NOMO-1 treated with DMSO at 0.1 percent for 48 hours (cell line): Measurements from ENCODE around the gene TRIP6.
"Not testable (repeated sequence)": the region's sequence is repeated elsewhere in the genome, so short reads cannot be mapped to it uniquely, and the experiment has no call there.

Experiments
- DNase-seq: peaks from one replicate; lab custom pipeline; 2025; ENCODE audit not compliant: unreplicated experiment; lab: John Stamatoyannopoulos, UW

Gene TRIP6

GRCh38 chr7:100910443-100910842 lies 43.3 kb downstream of the TRIP6 start:
- DNase-seq: peak; percentile 79

GRCh38 chr7:100911484-100911883 lies 44.3 kb downstream of the TRIP6 start:
- DNase-seq: no peak

- no peak for DNase-seq
Observed at GRCh38 chr7:100914208-100914878, 47.2 kb downstream of the TRIP6 start.

GRCh38 chr7:100914879-100915447 lies 47.8 kb downstream of the TRIP6 start:
- DNase-seq: no peak

- not testable (repeated sequence) for DNase-seq
Observed at GRCh38 chr7:100919335-100919734, 52.1 kb downstream of the TRIP6 start.

- not testable (repeated sequence) for DNase-seq
Observed at GRCh38 chr7:100919779-100920437, 52.7 kb downstream of the TRIP6 start.

GRCh38 chr7:100921039-100921438 lies 53.9 kb downstream of the TRIP6 start:
- DNase-seq: no peak
